Natural killer cell (primary cell): ENCODE measurements around the gene FAM210A. TPM values are rescaled to one million over a fixed set of nuclear protein-coding genes. Genes with fewer than 3 reads are reported as not detected.
"Not testable (repeated sequence)": the region's sequence is repeated elsewhere in the genome, so short reads cannot be mapped to it uniquely, and the experiment has no call there.

ENCODE experiments used
- ATAC-seq, 3 donors: fragments of 150-1000 bp in 2 of 3; fragments of 200-7000 bp in 1 of 3; cut with Tn5 transposase; 1 replicate in 1 of 3; 2 replicates in 2 of 3; pipeline ENCODE4 v1.10.0; 2021; ENCODE audit warnings: mild to moderate bottlenecking in 2 of 3, moderate library complexity in 2 of 3
- DNase-seq, 2 donors: peaks; one replicate each; pipeline versions ENCODE4 v3.0.0 to v3.0.0-alpha.2; 2013 to 2021; ENCODE audit warnings: mixed read lengths in 1 of 2
- H3K27ac ChIP-seq: one replicate; pipeline ENCODE4 v1.5.1; 2013; ENCODE audit warnings: mild to moderate bottlenecking, low read length
- H3K27me3 ChIP-seq: one replicate; pipeline ENCODE4 v1.6.1; 2013; ENCODE audit warnings: low read length; ENCODE audit not compliant: control insufficient read depth, insufficient read depth
- H3K36me3 ChIP-seq: one replicate; pipeline ENCODE4 v1.6.1; 2013; ENCODE audit warnings: low read length; ENCODE audit not compliant: control insufficient read depth, insufficient read depth
- H3K4me1 ChIP-seq: one replicate; pipeline ENCODE4 v1.6.1; 2013; ENCODE audit warnings: low read length; ENCODE audit not compliant: control insufficient read depth, insufficient read depth
- H3K4me3 ChIP-seq: one replicate; pipeline ENCODE4 v1.5.1; 2013; ENCODE audit warnings: low read length
- H3K9me3 ChIP-seq: one replicate; pipeline ENCODE4 v1.6.1; 2013; ENCODE audit warnings: low read length; ENCODE audit not compliant: control insufficient read depth, insufficient read depth
- H3K27ac Mint-ChIP-seq, 2 donors: one replicate each; pipeline ENCODE4 v1.8.0; 2022; ENCODE audit warnings: mild to moderate bottlenecking in 2 of 2, mixed read lengths in 2 of 2, moderate library complexity in 1 of 2
- H3K27me3 Mint-ChIP-seq, 2 donors: one replicate each; pipeline ENCODE4 v1.8.0; 2022; ENCODE audit warnings: low read depth in 2 of 2, mixed read lengths in 2 of 2
- H3K36me3 Mint-ChIP-seq: one replicate; pipeline ENCODE4 v1.8.0; 2022; ENCODE audit warnings: mixed read lengths
- H3K4me1 Mint-ChIP-seq, 2 donors: one replicate each; pipeline ENCODE4 v1.8.0; 2022; ENCODE audit warnings: mixed read lengths in 2 of 2
- H3K4me3 Mint-ChIP-seq: one replicate; pipeline ENCODE4 v1.8.0; 2022; ENCODE audit warnings: mild to moderate bottlenecking, moderate library complexity, mixed read lengths
- H3K9me3 Mint-ChIP-seq, 2 donors: one replicate each; pipeline ENCODE4 v1.8.0; 2022; ENCODE audit warnings: mixed read lengths in 2 of 2
- WGBS: methylation state at CpG from one replicate; pipeline ENCODE4 v1.1.7; 2013; ENCODE audit warnings: missing lambda C conversion rate; ENCODE audit not compliant: insufficient coverage; 5-methylcytosine and 5-hydroxymethylcytosine counted together
- intact Hi-C: fragments of 100-400 bp; cut with micrococcal nuclease; formaldehyde crosslinking; loops from one replicate; pipeline ENCODE4 v1.14.2; 2022
- total RNA-seq, 4 donors: library from RNA; stranded (reverse); fragments of 120-200 nt in 1 of 4; gene quantifications; one replicate each; pipeline versions ENCODE4 v1.2.3 to v1.2.4, GENCODE V29; 2013 to 2022
- TF ChIP-seq, protein P1 (sequence below): fragments of 200-600 bp; IDR thresholded peaks from one replicate; pipeline ENCODE4 v1.8.0; 2022; ENCODE audit warnings: antibody characterized with exemption

Gene FAM210A
- total RNA-seq, 3 donors from 2014 or later (not counting 1 experiment from before 2014, with no cell fraction given): 5.4 to 11.2 (median 9.2) TPM

DNA sequence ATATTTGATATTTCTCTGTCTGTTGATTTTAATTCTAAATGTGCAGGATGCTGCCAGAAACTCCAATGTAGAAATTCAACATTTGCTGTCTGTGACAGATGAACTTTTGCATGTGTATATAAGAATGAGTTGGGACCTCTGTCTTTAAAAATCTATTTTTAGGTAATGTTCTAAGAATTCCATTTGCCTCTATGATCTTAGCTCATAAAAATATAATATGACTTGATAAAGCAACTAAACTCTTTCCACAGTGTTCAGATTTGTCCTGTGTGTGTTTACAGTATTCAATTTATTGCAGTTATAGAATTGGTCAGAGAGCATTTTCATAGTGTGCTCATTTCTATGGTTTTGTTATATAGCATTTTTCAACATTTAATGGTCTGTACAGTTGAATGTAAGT lies 33.7 kb upstream of the FAM210A start:
- H3K4me3 ChIP-seq: no peak overlapping the region
- no peaks in the 10 kb centered on the region for H3K4me1 ChIP-seq
- no peak overlapping the region for H3K27ac Mint-ChIP-seq
- ATAC-seq (no peak), DNase-seq (no peak)
- H3K27me3 Mint-ChIP-seq: no peaks in the 10 kb centered on the region
- intact Hi-C loops: no loop called here
- no peak overlapping the region for H3K27ac ChIP-seq
- no peaks in the 10 kb centered on the region for H3K27me3 ChIP-seq
- H3K36me3 ChIP-seq: peaks cover 32% of the 10 kb centered on the region
- H3K36me3 Mint-ChIP-seq: peaks cover 29% of the 10 kb centered on the region
- no peak overlapping the region for H3K4me3 Mint-ChIP-seq
- peaks cover 0 to 6% of the 10 kb centered on the region in 2 donors for H3K4me1 Mint-ChIP-seq
- peaks cover 0 to 3% of the 10 kb centered on the region in 2 donors for H3K9me3 Mint-ChIP-seq
- TF ChIP-seq, protein P1, sequence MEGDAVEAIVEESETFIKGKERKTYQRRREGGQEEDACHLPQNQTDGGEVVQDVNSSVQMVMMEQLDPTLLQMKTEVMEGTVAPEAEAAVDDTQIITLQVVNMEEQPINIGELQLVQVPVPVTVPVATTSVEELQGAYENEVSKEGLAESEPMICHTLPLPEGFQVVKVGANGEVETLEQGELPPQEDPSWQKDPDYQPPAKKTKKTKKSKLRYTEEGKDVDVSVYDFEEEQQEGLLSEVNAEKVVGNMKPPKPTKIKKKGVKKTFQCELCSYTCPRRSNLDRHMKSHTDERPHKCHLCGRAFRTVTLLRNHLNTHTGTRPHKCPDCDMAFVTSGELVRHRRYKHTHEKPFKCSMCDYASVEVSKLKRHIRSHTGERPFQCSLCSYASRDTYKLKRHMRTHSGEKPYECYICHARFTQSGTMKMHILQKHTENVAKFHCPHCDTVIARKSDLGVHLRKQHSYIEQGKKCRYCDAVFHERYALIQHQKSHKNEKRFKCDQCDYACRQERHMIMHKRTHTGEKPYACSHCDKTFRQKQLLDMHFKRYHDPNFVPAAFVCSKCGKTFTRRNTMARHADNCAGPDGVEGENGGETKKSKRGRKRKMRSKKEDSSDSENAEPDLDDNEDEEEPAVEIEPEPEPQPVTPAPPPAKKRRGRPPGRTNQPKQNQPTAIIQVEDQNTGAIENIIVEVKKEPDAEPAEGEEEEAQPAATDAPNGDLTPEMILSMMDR: no peak
- peaks cover 4% of the 10 kb centered on the region for H3K9me3 ChIP-seq

DNA sequence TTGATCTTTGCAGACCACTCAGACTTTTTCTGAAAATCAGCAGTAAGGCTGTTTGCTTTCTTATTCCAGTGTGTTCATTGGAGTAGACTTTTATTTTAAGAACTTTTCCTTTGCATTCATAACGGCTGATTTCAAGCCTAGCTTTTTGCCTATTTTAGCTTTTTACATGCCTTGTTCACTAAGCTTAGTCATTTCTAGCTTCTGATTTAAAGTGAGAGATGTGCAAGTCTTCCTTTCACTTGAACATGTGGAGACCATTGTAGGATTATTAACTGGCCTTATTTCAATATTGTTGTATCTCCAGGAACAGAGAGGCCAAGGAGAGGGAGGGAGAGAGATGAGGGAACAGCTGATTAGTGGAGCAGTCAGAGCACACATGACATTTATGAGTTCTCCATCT lies 32.3 kb upstream of the FAM210A start:
- 71% methylated on average over 1 of the region's 1 CpG for WGBS
- H3K27me3 ChIP-seq: no peaks in the 10 kb centered on the region
- peaks cover 46% of the 10 kb centered on the region for H3K36me3 ChIP-seq
- H3K4me1 ChIP-seq: no peaks in the 10 kb centered on the region
- DNase-seq (no peak), ATAC-seq (no peak)
- no peaks in the 10 kb centered on the region for H3K9me3 ChIP-seq
- H3K36me3 Mint-ChIP-seq: peaks cover 23% of the 10 kb centered on the region
- TF ChIP-seq, protein P1: no peak
- no peak overlapping the region for H3K4me3 ChIP-seq
- intact Hi-C loops: no loop called here
- H3K27ac ChIP-seq: no peak overlapping the region
- H3K4me1 Mint-ChIP-seq: peaks cover 0 to 2% of the 10 kb centered on the region in 2 donors
- H3K9me3 Mint-ChIP-seq: no peaks in the 10 kb centered on the region
- H3K27me3 Mint-ChIP-seq: no peaks in the 10 kb centered on the region
- H3K4me3 Mint-ChIP-seq: no peak overlapping the region
- no peak overlapping the region for H3K27ac Mint-ChIP-seq

DNA sequence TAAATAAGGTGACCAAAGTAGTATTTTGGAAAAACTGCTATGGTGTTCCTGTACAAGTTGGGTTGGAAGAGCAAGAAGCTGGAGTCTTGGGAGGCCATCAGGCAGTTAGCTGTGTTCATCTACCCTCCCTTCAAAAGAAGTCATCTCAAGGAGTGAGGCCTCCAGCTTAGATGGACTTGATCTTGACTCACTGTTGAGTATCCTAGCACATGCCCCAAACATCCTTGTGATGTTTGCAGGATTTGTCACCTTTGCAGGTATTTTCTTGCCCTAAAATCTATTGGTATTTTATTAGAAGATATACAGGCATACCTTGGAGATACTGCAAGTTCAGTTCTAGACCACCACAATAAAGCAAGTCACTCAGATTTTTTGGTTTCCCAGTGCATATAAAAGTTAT lies 30.3 kb upstream of the FAM210A start:
- Histone ChIP-seq H3K36me3 (peaks cover 55% of the 10 kb centered on the region), H3K27ac (no peak overlapping the region), H3K4me3 (no peak overlapping the region), H3K27me3 (no peaks in the 10 kb centered on the region), H3K4me1 (no peaks in the 10 kb centered on the region), H3K9me3 (no peaks in the 10 kb centered on the region)
- TF ChIP-seq, protein P1: no peak
- H3K4me3 Mint-ChIP-seq: no peak overlapping the region
- no peaks in the 10 kb centered on the region for H3K4me1 Mint-ChIP-seq
- H3K9me3 Mint-ChIP-seq: no peaks in the 10 kb centered on the region
- H3K36me3 Mint-ChIP-seq: peaks cover 17% of the 10 kb centered on the region
- intact Hi-C loops: no loop called here
- DNase-seq: no peak
- no peak overlapping the region for H3K27ac Mint-ChIP-seq
- ATAC-seq: no peak
- H3K27me3 Mint-ChIP-seq: no peaks in the 10 kb centered on the region

DNA sequence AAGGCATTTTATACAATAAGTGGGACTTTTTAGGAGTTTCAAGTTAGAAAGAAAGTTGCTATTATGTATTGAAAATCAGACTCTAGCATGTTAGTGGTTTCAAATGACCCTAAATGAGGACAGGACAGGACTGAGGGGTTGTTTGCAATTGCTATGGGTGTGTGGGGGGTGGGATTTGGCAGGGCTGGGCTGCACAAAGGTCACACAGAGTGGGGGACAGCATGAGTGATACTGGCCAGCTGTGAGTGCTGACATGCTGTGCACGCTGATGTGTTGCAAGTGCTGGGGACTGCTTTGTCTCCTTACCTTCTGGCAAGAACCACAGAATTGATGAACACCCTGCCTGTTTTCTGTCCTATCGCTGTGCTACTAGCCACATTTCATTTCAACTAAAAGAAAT lies 29.9 kb upstream of the FAM210A start:
- WGBS: 96% methylated on average over 2 of the region's 2 CpGs
- intact Hi-C loops: no loop called here
- Mint-ChIP-seq H3K4me1 (no peaks in the 10 kb centered on the region), H3K27me3 (no peaks in the 10 kb centered on the region), H3K9me3 (no peaks in the 10 kb centered on the region), H3K4me3 (no peak overlapping the region), H3K27ac (no peak overlapping the region), H3K36me3 (peaks cover 17% of the 10 kb centered on the region)
- Histone ChIP-seq H3K36me3 (peaks cover 55% of the 10 kb centered on the region), H3K27me3 (no peaks in the 10 kb centered on the region), H3K4me3 (no peak overlapping the region), H3K9me3 (no peaks in the 10 kb centered on the region), H3K4me1 (no peaks in the 10 kb centered on the region), H3K27ac (no peak overlapping the region)
- ATAC-seq (no peak), DNase-seq (no peak)
- TF ChIP-seq, protein P1: no peak

DNA sequence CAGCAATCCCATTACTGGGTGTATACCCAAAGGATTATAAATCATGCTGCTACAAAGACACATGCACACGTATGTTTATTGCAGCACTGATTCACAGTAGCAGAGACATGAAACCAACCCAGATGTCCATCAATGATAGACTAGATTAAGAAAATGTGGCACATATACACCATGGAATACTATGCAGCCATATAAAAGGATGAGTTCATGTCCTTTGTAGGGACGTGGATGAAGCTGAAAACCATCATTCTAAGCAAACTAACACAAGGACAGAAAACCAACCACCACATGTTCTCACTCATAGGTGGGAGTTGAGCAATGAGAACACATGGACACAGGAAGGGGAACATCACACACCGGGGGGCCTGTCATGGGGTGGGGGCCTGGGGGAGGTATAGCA lies 25.2 kb upstream of the FAM210A start:
- H3K9me3 Mint-ChIP-seq, intact Hi-C loops, ATAC-seq, H3K4me3 ChIP-seq, H3K4me1 ChIP-seq, H3K9me3 ChIP-seq, H3K27me3 ChIP-seq, H3K27ac ChIP-seq, DNase-seq, H3K27me3 Mint-ChIP-seq, H3K4me3 Mint-ChIP-seq, H3K4me1 Mint-ChIP-seq: not testable (repeated sequence)
- WGBS: 100% methylated on average over 2 of the region's 3 CpGs
- H3K36me3 Mint-ChIP-seq: peaks cover 20% of the 10 kb centered on the region
- H3K27ac Mint-ChIP-seq: peak overlapping the region in 1 of 2 donors; percentile 32
- peaks cover 64% of the 10 kb centered on the region for H3K36me3 ChIP-seq
